Measurements from ENCODE around the gene CDYL2.

Gene CDYL2

DNA sequence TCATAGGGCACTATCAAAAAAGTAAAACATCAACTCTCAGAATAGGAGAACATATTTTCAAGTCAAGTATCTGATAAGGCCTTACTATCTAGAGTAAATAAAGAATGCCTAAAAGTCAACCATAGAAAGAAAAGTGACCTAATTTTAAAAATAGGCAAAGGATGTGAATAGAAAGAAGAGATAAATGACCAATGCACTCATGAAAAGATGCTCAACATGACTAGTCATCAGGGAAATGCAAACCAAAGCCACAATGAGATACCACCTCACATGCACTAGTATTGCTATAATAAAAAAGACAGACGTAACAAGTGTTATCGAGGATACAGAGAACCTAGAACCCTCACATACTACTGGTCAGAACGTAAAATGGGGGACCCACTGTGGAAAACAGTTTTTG is 172.8 kb downstream of the CDYL2 start:
- TF ChIP-seq, protein P1, sequence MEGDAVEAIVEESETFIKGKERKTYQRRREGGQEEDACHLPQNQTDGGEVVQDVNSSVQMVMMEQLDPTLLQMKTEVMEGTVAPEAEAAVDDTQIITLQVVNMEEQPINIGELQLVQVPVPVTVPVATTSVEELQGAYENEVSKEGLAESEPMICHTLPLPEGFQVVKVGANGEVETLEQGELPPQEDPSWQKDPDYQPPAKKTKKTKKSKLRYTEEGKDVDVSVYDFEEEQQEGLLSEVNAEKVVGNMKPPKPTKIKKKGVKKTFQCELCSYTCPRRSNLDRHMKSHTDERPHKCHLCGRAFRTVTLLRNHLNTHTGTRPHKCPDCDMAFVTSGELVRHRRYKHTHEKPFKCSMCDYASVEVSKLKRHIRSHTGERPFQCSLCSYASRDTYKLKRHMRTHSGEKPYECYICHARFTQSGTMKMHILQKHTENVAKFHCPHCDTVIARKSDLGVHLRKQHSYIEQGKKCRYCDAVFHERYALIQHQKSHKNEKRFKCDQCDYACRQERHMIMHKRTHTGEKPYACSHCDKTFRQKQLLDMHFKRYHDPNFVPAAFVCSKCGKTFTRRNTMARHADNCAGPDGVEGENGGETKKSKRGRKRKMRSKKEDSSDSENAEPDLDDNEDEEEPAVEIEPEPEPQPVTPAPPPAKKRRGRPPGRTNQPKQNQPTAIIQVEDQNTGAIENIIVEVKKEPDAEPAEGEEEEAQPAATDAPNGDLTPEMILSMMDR (IDR thresholded peaks at IDR 0.05), result no peak
- no peak for TF ChIP-seq ZFX (IDR thresholded peaks at IDR 0.05; ENCODE audit: borderline replicate concordance)
- H3K27ac ChIP-seq, result no peak overlapping the region

GRCh38 chr16:80628254-80628653 is 176.1 kb downstream of the CDYL2 start:
- no peak overlapping the region for H3K27ac ChIP-seq
- no peak for TF ChIP-seq ZFX (IDR thresholded peaks at IDR 0.05; ENCODE audit: borderline replicate concordance)
- TF ChIP-seq, protein P1 (IDR thresholded peaks at IDR 0.05), result no peak

GRCh38 chr16:80627108-80627507 is 177.3 kb downstream of the CDYL2 start:
- no peak for TF ChIP-seq ZFX (IDR thresholded peaks at IDR 0.05; ENCODE audit: borderline replicate concordance)
- TF ChIP-seq, protein P1 (IDR thresholded peaks at IDR 0.05), result no peak
- H3K27ac ChIP-seq, result no peak overlapping the region

- TF ChIP-seq ZFX (IDR thresholded peaks at IDR 0.05; ENCODE audit: borderline replicate concordance), result no peak
- TF ChIP-seq, protein P1 (IDR thresholded peaks at IDR 0.05), result no peak
- no peak overlapping the region for H3K27ac ChIP-seq
These were observed 181.0 kb downstream of the CDYL2 start for GRCh38 chr16:80623376-80623775.

DNA sequence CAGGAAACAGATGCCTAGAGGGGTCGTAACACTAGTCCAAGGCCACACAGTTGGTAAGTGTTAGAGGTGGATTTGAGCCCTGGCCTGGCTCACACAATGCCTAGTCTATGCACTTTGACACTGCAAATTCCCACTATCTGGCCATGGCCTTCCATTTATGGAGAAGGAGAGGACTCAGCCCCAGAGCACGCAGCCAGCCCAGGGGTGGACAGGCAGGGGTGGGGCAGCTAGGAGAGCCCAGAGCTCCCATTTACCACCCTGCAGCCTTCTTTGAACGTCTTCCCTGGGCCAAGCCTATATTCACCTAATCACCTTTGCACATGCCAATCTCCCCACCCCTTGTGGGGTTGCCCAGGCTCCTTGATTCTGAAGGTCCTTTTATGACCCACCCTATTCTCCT is 182.4 kb downstream of the CDYL2 start:
- TF ChIP-seq, protein P1 (IDR thresholded peaks at IDR 0.05), result no peak
- TF ChIP-seq ZFX (IDR thresholded peaks at IDR 0.05; ENCODE audit: borderline replicate concordance), result no peak

GRCh38 chr16:80620736-80621605 is 183.4 kb downstream of the CDYL2 start:
- H3K27ac ChIP-seq, result no peak overlapping the region
- TF ChIP-seq ZFX (IDR thresholded peaks at IDR 0.05; ENCODE audit: borderline replicate concordance), result no peak
- TF ChIP-seq, protein P1 (IDR thresholded peaks at IDR 0.05), result no peak

More for the DNA sequence above, 182.4 kb downstream of the CDYL2 start:
- no peak overlapping the region for H3K27ac ChIP-seq

- H3K27ac ChIP-seq, result no peak overlapping the region
- no peak for TF ChIP-seq ZFX (IDR thresholded peaks at IDR 0.05; ENCODE audit: borderline replicate concordance)
- TF ChIP-seq, protein P1 (IDR thresholded peaks at IDR 0.05), result no peak
These were observed 184.6 kb downstream of the CDYL2 start for GRCh38 chr16:80619824-80620223.

All from 22Rv1 (cell line).